Measurements from ENCODE around the gene COQ6.
"Not testable (repeated sequence)": the region's sequence is repeated elsewhere in the genome, so short reads cannot be mapped to it uniquely, and the experiment has no call there.

COQ6 gene

DNA sequence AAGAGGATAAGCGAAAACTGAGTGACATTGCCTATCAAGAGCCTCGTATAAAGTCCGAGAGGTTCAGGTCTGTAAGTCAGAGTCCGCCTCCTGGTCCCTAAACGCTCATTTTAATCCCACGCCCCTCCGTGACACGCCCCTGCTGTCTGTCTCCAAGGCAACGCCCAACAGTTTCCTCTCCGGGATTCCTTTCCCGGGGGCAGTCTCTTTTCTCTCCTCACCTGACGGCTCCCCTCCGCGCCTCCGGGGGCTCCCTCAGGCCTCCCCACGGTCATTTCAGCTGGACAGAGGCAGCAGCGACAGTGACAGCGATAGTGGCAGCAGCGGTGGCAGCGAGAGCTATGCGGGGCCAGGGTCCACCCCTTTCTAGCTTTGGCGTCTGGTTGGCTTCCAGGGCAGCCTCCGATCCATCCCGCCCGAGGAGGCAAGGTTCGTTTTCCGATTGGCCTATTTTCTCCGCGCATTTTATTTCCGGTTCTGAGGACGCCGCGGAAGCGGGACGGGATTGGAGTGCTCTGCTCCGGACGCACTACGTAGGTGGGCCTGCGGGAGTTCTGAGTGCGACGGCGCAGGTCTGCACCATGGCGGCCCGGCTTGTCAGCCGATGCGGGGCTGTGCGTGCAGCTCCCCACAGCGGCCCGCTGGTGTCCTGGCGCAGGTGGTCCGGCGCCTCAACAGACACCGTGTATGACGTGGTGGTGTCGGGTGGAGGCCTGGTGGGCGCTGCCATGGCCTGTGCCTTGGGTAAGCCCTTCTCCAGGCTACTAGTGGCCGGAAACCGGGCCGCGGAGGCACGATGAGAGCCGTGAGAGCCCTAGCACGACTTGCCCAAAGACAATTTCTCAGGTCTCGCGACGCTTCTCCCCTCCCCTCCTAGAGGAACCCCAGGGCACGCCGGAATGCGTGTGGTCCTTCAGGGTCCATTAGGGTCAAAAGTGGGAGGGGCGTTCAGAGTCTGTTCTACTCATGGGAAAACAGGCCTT, at the start of gene COQ6, which contains the start of gene FAM161B:
COQ6 (plus strand) TSS at position 551 of the 983 bp plus-strand sequence; CDS start at position 582, 31 bp downstream.
FAM161B (minus strand) TSS at position 343 of the 983 bp plus-strand sequence; CDS start at position 275, 68 bp downstream.
- DNase-seq (ENCODE audit: low spot score) = peak; percentile 97

DNA sequence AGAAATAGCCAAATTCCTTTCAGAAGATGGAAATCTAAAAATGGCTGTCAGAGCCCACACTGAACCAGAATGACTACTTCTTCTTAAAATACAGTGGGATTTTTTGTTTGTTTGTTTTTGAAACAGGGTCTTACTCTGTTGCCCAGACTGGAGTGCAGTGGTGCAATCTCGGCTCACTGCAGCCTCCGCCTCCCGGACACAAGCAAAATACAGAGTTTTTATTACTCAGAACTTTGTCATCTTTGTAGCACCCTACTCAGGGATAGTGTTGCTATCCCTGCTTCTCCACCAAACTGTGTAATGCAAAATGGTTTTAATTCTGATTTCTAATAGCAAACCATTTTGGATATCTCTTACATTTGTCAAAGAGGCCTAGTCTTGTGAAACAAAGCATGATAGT, 47.1 kb upstream of the COQ6 start:
- DNase-seq (ENCODE audit: low spot score) = no peak

DNA sequence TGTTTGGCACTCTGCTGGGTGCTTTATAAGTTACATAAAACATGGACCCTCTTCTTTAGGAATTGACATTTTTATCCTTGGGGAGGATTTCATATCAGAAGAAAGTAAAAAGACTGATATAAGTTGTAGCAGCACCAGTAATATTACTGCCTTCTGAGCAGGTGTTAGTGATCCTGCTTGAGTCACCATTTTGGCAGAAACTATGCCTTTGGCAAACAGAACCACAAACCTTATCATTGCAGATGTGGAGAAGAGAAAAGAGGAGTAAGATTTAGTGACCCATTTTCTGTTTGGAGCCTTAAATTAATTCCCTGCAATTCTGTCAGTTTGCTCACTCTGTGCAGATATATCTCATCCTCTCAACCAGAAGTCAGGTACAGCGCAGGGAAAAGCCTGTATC, 40.4 kb upstream of the COQ6 start:
- no peak for DNase-seq (ENCODE audit: low spot score)

DNA sequence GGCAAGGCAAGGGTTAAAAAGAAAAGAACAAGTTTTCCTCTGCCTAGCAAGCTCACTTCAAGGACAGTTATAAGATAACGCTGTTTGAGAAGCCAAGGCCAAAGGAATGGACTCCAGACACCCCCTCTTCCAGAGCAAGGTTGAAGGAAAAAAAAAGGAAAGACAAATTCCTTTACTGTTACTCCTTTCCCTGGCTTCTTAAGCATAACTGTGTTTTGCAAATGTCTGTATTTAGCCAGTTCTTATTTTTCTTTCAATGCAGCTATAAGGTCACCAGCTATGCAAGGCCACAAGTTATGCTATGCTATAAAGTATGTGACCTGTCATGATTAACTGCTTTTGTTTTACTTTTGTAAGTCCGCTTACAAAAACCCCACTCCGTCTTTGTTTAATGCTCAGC, 36.8 kb upstream of the COQ6 start:
- no peak for DNase-seq (ENCODE audit: low spot score)

DNA sequence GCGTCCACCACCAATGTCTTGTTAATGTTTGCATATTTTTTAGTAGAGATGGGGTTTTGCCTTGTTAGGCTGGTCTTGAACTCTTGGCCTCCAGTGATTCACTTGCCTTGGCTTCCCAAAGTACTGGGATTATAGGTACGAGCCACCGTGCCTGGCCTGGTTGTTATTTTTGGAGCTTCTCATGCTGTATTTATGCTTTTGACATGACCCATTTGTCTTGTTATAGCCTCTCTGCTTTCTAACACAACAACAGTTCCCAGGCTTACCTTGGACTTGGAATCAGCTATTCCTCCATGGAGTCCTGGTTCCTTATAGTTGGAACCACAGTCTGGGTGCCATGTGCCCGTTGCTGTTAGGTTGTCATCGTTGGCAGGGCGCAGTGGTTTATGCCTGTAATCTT, 33.8 kb upstream of the COQ6 start:
- no peak for DNase-seq (ENCODE audit: low spot score)

DNA sequence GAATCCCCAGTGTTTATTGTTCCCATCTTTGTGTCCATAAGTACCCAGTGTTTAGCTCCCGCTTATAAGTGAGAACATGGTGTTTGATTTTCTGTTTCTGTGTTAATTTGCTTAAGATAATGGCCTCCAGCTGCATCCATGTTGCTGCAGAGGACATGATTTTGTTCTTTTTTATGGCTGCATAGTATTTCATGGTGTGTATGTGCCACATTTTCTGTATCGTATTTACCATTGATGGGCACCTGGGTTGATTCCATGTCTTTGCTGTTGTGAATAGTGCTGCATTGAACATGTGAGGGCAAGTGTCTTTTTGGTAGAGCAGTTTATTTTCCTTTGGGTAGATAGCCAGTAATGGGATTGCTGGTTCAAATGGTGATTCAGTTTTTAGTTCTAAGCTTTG, 30.6 kb upstream of the COQ6 start:
- not testable (repeated sequence) for DNase-seq (ENCODE audit: low spot score)

DNA sequence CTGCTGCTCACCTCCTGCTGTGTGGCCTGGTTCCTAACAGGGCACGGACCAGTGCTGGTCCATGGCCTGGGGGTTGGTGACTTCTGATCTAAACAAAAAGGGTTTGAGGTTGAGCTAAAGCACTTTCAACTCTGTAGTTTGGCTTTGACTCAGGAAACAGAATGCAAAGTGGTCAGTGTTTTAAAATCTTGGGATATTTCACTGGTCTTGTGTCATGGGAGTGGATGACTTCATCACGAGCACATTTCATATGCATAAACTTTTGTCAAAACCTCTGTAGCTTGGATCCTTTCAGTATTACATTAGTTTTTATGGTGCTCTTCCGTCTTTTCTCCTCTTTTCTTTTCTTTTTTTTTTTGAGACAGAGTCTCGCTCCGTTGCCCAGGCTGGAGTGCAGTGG, 25.8 kb upstream of the COQ6 start:
- DNase-seq (ENCODE audit: low spot score) = no peak

DNA sequence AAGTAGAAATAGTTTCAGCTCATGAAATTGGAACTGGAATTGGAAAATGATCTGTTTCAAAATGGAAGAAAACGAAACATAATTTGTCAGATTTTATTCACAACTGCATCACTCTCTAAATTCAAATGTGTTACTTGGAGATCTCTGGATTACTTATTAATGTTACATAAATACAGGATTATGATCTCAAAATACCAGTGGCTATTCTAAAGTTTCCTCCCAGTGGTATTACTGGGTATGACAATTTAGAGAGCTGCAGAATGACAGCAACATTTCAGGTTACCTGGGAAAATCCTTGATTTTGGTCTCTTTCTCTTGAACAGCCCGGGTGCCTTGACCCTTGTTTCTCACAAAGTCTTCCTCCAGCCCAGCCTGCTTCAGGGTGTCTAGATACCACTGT, 14.4 kb upstream of the COQ6 start:
- DNase-seq (ENCODE audit: low spot score) = no peak

DNA sequence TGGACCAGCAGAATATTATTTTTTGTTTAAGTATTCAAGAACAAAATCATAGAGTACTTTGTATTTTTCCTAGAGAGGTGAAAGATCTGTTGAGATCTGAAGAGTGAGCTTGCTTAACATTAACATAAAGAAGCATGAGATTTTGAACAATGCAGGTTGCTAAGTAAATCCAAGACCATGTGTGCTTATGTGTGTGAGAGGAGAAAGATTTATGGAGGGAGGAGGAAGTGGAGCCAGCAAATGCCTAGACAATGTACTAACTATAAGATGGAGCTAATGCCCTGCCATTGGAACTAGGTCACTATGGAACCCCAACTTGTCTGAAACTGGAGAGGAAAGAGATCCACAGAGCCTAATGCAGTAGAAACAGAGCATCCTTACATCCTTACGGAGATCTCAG, 13.6 kb upstream of the COQ6 start:
- DNase-seq (ENCODE audit: low spot score) = no peak

DNA sequence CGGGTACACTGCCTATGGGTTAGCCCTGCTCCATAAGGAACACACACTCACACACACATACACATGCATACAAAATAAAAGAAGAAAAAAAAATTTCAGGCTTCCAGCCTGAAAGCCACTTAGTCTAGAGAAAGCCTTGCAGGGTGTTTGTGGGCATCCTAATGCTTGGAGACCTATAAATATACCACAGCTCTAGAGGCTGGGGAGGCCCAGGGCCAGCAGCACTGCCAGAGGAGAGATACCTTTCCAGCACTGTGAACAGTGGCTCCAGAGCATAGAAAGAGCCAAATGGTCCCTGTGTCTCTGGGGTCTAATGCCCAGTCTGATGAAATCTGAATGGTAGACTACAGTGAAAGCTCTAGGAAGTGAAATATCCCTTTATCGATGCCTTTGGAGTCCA, 13.1 kb upstream of the COQ6 start:
- no peak for DNase-seq (ENCODE audit: low spot score)

DNA sequence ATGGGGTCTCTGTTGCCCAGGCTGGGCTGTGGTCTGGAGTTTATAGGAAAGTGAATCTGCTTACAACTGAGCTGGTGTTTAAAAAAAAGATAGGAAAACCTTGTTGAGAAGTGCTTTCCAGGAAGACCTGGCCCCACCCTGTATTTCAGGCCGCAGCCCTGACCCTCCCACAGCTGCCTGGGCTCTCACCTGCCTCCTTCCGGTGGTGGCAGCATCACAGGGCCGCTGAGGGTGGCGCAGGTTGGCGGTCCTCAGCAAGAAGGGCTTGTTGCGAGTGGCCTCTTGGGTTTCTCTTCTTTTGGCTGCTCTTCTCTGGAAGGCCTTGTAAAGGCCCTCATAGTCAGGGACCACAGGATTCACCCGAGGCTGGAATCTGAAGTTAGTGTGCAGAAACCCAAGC, 7.9 kb upstream of the COQ6 start:
- no peak for DNase-seq (ENCODE audit: low spot score)

DNA sequence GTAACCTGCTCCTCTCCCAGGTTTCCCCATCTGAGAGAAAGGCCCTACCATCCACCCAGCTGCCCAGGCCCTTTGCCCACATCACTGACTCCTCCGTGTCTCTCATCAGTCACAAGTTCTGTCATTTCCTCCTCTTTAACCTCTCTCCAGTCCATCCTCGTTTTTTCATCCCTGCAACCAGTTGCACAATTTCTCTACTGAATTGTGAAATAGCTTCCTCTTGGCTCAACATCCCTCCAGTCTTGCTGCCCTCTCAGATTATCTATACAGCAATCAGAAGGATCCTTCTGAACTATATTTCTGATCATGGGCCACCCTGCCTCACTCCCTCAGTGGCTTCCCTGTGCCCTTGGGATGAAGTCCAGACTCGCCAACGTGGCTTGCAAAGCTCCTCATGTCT, 7.0 kb upstream of the COQ6 start:
- DNase-seq (ENCODE audit: low spot score) = peak; percentile 42

DNA sequence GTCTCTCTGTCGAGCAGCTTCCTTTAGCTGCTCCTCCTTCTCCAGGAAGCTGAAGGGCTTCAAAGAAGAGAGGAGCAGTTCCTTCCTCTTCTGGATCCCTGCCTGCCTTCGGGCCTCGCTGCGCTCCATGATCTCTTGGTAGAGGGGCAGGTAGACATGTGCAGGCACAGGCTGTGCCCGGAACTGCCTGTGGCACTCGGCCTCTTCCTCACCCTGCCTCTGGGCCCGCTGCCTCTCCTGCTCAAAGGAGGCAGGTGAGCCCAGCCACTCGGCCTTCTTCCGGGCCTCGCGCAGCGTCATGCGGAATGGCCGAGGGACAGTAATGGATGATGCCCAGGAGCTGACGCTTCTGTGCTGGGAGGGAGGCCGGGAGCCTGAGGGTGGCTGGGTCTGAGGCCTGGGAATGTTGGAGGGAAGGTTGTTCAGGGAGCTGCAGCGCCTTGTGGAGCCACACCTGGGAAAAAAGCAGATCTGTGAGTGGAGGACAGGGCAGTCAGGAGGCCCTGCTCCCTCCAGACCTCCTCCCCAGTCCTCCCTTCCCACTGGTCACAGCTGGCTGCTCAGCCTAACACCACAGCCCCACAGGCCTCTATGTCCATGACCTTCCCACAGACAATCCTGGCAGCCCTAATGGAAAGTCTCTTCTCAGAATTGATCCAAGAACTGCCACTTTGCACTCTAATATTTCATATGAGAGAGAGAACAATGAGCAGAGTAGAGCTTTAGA, 5.5 kb upstream of the COQ6 start:
- DNase-seq (ENCODE audit: low spot score) = no peak

DNA sequence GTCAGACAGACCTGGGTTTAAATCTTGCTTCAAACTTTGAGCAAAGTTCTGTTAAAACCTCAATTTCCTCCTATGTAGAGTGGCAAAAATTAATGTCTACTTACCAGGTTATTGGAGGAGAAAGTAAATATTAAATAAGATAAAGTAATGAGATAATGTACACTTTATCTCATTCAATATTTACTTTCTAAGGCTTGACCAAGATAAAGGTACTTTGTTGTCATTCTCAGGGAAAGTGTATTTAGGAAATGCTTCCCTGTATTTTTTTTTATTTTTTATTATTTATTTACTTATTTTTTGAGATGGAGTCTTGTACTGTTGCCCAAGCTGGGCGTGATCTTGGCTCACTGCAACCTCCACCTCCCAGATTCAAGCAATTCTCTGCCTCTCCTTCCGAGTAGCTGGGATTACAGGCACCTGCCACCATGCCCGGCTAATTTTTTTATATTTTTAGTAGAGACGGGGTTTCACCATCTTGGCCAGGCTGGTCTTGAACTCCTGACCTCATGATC, 4.9 kb upstream of the COQ6 start:
- no peak for DNase-seq (ENCODE audit: low spot score)

DNA sequence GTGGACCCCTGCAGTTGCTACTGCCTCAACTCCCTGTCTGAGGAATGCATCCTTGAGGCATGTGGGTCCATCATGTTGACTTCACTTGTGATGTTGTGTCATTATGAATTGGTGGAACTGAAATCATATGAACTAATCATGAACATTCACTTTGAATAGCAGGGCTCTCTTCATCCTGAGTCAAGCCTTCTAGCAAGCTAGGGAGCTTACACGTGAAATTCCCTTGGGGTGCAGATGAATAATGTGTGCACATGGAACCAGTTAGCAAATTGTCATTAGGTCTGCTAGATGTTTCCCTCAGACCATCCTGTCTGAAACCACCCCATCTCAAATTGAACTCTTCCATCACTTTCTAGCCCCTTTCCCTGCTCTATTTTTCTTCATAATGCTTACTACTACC, 3.6 kb downstream of the COQ6 start:
- DNase-seq (ENCODE audit: low spot score) = no peak

DNA sequence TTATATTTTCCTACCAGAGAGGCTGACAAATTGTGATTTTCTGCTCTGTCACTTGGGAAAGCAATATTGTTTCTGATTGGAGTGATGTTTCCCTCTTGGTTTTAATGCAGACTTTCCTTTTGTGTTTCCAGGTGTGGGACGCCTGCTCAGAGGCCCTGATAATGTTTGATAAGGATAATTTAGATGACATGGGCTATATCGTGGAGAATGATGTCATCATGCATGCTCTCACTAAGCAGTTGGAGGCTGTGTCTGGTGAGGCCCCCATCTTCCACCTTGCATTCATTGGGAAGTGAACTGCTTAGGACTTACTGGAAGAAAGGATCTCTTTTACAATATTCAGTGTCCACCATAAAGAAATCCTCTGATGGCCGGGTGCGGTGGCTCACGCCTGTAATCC, 5.6 kb downstream of the COQ6 start:
- DNase-seq (ENCODE audit: low spot score) = no peak

DNA sequence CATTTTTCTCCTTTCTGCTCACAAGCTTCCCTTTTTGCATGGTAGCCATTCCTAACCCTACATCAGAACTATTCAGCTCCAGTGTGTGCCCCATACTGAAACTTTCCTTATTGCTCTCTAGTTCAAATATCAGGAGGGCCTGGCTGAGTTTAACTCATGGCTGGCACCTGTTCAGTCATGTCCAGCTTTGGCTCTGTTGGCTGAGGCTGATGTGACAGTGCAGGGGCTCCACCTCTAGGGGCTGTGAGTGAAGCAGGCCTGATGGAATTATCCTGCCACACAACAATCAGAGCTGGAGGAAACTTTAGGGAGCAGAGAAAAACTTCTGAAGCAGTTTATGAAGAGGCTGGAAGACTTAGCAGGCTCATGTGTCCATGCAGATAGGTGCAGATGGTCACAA, 8.5 kb downstream of the COQ6 start:
- DNase-seq (ENCODE audit: low spot score) = no peak

DNA sequence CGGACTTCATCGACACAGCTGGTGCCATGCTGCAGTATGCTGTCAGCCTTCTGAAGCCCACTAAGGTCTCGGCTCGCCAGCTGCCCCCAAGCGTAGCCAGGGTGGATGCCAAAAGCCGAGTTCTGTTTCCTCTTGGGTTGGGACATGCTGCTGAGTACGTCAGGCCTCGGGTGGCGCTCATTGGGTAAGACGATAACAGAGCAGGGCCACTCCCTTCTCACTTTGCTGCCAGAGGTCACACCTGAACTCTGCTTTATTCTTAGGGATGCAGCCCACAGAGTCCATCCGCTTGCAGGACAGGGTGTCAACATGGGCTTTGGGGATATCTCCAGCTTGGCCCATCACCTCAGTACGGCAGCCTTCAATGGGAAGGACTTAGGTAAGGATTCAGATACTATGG, 11.1 kb downstream of the COQ6 start:
- no peak for DNase-seq (ENCODE audit: low spot score)

DNA sequence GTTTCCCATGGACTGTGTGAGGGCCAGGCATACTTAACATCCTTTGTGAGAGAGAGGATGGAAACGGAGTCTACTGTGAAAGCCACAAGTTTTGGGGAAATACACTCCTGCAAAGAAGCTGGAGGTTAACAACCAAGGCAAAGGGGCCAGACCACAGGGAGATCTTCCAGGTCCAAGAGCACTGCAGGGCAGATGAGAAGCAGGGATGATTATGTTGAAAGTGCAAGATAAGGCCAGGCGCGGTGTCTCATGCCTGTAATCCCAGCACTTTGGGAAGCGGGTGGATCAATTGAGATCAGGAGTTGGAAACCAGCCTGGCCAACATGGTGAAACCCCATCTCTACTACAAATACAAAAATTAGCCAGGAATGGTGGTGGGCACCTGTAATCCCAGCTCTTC, 15.1 kb downstream of the COQ6 start:
- no peak for DNase-seq (ENCODE audit: low spot score)

DNA sequence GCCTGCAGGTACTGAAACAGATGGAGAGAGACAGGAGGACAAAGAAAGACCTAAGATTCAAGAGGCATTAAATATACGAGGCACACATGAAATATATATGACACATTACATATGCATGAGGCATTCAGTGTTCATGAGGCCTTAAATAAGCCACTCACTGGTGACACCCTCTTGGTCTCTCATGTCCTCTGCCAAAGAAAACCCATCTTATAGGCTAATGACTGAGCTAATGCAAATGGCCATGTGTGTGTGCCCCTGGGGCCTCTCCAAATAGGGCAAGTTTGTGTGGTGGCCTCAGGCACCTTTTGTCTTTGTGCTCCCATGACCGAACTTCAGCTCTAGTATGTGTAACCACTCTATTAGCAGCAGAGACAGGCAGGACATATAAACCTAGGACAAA, 18.8 kb downstream of the COQ6 start:
- DNase-seq (ENCODE audit: low spot score) = no peak

DNA sequence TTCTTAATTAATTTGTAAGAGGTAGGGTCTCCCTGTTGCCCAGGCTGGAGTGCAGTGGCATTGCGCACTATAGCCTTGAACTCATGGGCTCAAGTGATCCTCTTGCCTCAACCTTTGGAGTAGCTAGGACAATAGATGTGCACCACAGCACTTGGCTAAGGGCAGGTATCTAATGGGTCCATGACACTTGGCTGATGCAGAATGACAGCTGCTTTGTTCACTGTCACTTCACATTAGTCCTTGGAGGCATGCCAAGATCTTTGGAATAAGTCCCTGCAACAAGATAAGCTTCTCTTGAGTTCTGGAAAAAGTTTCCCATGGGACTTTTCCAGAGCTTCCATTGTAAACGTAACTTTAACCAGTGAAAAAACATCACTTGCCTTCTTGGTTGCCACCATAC, 23.4 kb downstream of the COQ6 start:
- DNase-seq (ENCODE audit: low spot score) = no peak

DNA sequence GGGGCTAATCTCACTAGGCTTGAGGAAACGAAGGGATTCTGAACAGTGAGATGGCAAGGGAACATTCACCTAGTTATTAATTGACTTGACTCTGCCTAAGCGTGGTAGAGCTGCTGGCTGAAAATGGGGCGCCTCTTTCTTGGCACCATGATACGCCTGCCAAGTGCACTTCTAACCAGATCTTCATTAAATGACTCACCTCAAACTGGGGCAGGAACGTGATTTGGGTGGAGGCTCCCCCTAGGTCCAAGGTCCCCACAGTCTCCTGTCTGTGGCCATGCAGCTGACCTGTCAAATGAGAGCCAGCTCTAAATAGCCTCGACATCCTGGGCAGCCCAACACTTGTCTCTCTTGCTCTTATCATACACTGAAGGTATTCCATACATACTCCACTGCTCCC, 26.0 kb downstream of the COQ6 start:
- no peak for DNase-seq (ENCODE audit: low spot score)

DNA sequence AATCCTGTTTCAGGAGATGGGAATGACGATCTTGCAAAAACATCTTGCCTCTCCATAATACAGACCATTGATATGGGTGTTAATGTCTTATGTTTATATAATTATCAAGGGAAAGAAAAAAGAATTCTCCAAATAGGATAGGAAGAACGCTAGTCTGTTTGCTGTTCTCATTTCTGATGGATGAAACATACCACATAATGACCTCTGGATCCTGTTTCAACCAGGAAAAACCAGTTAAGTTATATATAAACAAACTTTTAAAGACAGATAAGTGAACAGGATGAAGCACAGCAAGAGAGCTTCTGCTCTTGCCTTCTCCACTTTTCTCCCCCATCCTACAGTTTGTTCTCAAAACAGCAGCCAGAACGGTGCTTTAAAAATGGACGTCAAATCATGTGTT, 27.8 kb downstream of the COQ6 start:
- DNase-seq (ENCODE audit: low spot score) = no peak

Data from Ammon's horn (tissue), 1 donor.